ENCODE data around the gene ZNF800. TPM values are rescaled to one million over a fixed set of nuclear protein-coding genes. Genes with fewer than 3 reads are reported as not detected.

Gene ZNF800
- total and polyA plus RNA-seq, 2 donors from 2014 or later: 4.5 to 36.8 TPM

DNA sequence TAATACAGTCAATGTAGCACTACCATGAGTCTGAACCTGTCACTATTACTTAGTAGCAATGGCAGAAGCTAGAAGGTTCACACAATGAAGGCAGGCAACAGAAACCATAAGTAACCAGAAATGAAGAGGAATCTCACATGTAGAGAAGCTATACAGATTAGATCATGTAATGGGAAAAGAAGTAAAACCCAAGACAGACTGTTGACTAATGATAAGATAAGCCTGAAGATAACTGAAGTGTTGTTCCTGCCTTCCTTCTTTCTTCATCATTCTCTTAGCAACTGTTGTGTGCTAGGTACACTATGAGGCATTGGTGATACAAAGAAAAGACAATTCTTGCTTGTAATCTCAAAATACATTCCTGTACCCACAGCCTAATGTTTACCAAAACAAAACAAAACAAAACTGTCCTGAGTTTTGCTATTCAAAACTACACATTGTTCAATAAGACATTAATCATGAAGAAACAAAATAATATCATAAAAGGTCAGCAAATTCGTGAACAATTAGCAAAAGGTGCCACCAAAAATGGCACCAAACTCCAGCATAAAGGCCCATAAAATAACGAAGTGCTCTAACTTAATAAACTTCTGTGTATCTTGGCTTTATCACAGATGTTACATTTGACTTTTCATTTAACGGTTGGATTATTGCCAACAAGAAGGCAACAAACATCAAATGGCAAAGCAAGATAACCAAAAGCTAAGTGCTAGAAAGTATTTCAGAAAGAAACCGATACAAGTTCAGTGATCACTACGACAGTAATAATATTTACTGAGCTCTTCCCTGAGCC, 27.1 kb downstream of the ZNF800 start:
- TF ChIP-seq, protein P1, sequence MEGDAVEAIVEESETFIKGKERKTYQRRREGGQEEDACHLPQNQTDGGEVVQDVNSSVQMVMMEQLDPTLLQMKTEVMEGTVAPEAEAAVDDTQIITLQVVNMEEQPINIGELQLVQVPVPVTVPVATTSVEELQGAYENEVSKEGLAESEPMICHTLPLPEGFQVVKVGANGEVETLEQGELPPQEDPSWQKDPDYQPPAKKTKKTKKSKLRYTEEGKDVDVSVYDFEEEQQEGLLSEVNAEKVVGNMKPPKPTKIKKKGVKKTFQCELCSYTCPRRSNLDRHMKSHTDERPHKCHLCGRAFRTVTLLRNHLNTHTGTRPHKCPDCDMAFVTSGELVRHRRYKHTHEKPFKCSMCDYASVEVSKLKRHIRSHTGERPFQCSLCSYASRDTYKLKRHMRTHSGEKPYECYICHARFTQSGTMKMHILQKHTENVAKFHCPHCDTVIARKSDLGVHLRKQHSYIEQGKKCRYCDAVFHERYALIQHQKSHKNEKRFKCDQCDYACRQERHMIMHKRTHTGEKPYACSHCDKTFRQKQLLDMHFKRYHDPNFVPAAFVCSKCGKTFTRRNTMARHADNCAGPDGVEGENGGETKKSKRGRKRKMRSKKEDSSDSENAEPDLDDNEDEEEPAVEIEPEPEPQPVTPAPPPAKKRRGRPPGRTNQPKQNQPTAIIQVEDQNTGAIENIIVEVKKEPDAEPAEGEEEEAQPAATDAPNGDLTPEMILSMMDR (IDR thresholded peaks at IDR 0.05; ENCODE audit: borderline replicate concordance, extremely low read depth, insufficient read depth): no peak
- peaks cover 0 to 12% (median 3%) of the 10 kb centered on the region in 3 donors for H3K36me3 ChIP-seq (ENCODE audit: control insufficient read depth in 2 of 3, insufficient read depth in 3 of 3, low read length in 3 of 3)
- H3K27me3 ChIP-seq (ENCODE audit: control insufficient read depth, insufficient read depth, low read length): no peaks in the 10 kb centered on the region
- no peaks in the 10 kb centered on the region for H3K9me3 ChIP-seq (ENCODE audit: control insufficient read depth in 2 of 3, insufficient read depth in 1 of 3, low read length in 3 of 3)
- no peak overlapping the region for H3K4me3 ChIP-seq (ENCODE audit: low read length in 3 of 3)
- H3K27ac ChIP-seq (ENCODE audit: low read depth in 2 of 2, low read length in 2 of 2): no peak overlapping the region
- no peaks in the 10 kb centered on the region for H3K4me1 ChIP-seq (ENCODE audit: control insufficient read depth in 2 of 3, insufficient read depth in 2 of 3, low read depth in 1 of 3, low read length in 3 of 3)
- DNase-seq: no peak
- no peak overlapping the region for H3K9ac ChIP-seq (ENCODE audit: low read length in 3 of 3)
- no peak for FAIRE-seq
- intact Hi-C loops (cut with DNase I): no loop called here

DNA sequence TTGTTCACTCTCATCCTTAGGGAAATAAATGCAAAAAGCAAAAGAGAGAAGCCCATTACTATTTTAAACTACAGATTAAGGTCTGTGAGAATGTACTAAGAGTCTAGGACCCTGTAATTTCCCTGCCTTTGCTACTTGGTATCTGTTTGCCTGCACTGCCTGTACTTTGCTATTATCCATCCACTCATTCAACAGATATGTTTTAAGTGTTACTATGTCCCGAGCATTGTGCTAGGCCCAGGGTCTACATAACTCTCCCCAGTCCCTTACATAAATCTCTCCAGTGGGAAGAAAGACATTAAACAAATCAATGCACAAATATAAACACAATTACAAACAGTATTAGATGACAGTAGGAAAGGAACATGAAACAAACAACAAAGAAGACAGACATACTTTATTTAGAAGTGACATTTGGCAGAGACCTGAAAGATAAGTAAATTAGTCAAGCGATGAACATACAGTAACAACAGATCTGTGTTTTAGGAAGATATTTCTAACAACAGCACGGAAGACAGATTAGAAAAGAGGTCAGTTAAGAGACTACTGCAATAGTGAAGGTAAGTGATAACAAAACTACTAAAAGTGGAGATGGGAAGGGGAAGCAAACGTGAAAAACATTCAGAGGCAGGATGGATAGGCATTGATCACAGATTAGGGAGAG, 30.0 kb downstream of the ZNF800 start:
- TF ChIP-seq, protein P1 (IDR thresholded peaks at IDR 0.05; ENCODE audit: borderline replicate concordance, extremely low read depth, insufficient read depth): no peak
- Histone ChIP-seq H3K27ac (ENCODE audit: low read depth in 2 of 2, low read length in 2 of 2) (no peak overlapping the region), H3K4me3 (ENCODE audit: low read length in 3 of 3) (no peak overlapping the region), H3K9ac (ENCODE audit: low read length in 3 of 3) (no peak overlapping the region), H3K9me3 (ENCODE audit: control insufficient read depth in 2 of 3, insufficient read depth in 1 of 3, low read length in 3 of 3) (no peaks in the 10 kb centered on the region), H3K27me3 (ENCODE audit: control insufficient read depth, insufficient read depth, low read length) (no peaks in the 10 kb centered on the region), H3K36me3 (ENCODE audit: control insufficient read depth in 2 of 3, insufficient read depth in 3 of 3, low read length in 3 of 3) (peaks cover 0 to 12% (median 3%) of the 10 kb centered on the region in 3 donors), H3K4me1 (ENCODE audit: control insufficient read depth in 2 of 3, insufficient read depth in 2 of 3, low read depth in 1 of 3, low read length in 3 of 3) (no peaks in the 10 kb centered on the region)
- DNase-seq: no peak
- intact Hi-C loops (cut with DNase I): no loop called here
- FAIRE-seq: no peak

DNA sequence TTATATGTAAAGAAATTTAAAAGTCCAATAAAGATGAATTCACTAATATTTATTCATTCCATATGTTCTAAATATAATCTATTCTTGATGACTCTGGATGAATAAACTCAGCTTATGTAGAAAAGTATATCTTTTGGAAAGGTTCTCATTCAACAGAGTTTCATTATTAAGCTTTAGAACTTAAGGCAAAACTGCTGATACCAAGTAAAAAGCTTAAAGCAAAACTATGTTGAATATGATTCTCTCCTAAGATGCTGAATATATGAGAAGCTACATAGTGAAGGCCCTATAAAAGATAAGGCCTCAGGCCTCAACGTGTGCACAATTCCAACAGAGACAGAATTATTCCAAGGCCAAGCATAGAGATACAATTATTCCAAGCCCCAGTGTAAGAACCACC, 30.8 kb downstream of the ZNF800 start:
- no peak overlapping the region for H3K9ac ChIP-seq (ENCODE audit: low read length in 3 of 3)
- no peak overlapping the region for H3K4me3 ChIP-seq (ENCODE audit: low read length in 3 of 3)
- no peaks in the 10 kb centered on the region for H3K9me3 ChIP-seq (ENCODE audit: control insufficient read depth in 2 of 3, insufficient read depth in 1 of 3, low read length in 3 of 3)
- FAIRE-seq: no peak
- DNase-seq: no peak
- TF ChIP-seq, protein P1 (IDR thresholded peaks at IDR 0.05; ENCODE audit: borderline replicate concordance, extremely low read depth, insufficient read depth): no peak
- intact Hi-C loops (cut with DNase I): no loop called here
- H3K36me3 ChIP-seq (ENCODE audit: control insufficient read depth in 2 of 3, insufficient read depth in 3 of 3, low read length in 3 of 3): peaks cover 0 to 12% (median 3%) of the 10 kb centered on the region in 3 donors
- H3K27me3 ChIP-seq (ENCODE audit: control insufficient read depth, insufficient read depth, low read length): no peaks in the 10 kb centered on the region
- H3K27ac ChIP-seq (ENCODE audit: low read depth in 2 of 2, low read length in 2 of 2): no peak overlapping the region
- H3K4me1 ChIP-seq (ENCODE audit: control insufficient read depth in 2 of 3, insufficient read depth in 2 of 3, low read depth in 1 of 3, low read length in 3 of 3): no peaks in the 10 kb centered on the region
